G401 (cell line): ENCODE measurements around the gene CFAP58. TPM values are rescaled to one million over a fixed set of nuclear protein-coding genes. Genes with fewer than 3 reads are reported as not detected.
"Not testable (repeated sequence)": the region's sequence is repeated elsewhere in the genome, so short reads cannot be mapped to it uniquely, and the experiment has no call there.

Source experiments
- DNase-seq: peaks from one replicate; pipeline ENCODE4 v3.0.0-alpha.2; 2015; ENCODE audit warnings: low spot score
- in situ Hi-C: cut with HindIII; loops from 2 replicates; pipeline ENCODE4 v1.10.0; 2016; ENCODE audit warnings: low sequenced_read_pairs, mixed read lengths
- total RNA-seq: library from RNA; depleted of rRNA; stranded (reverse); fragments of >200 nt; shearing (Covaris generic); gene quantifications from 2 replicates; pipeline ENCODE4 v1.2.3, GENCODE V29; 2014

Gene CFAP58
- total RNA-seq, 1 experiment from 2014 or later: 0.37 TPM

GRCh38 chr10:104450954-104451353, 97.3 kb downstream of the CFAP58 start:
- in situ Hi-C loops: no loop called here
- no peak for DNase-seq

- in situ Hi-C loops: no loop called here
- DNase-seq: no peak
Observed at GRCh38 chr10:104452977-104453376, 99.3 kb downstream of the CFAP58 start.

- in situ Hi-C loops: no loop called here
- DNase-seq: no peak
Observed at GRCh38 chr10:104456802-104457542, 103.3 kb downstream of the CFAP58 start.

GRCh38 chr10:104457543-104457828, 103.9 kb downstream of the CFAP58 start:
- in situ Hi-C loops: no loop called here
- no peak for DNase-seq

GRCh38 chr10:104465575-104465974, 111.9 kb downstream of the CFAP58 start:
- in situ Hi-C loops, DNase-seq: not testable (repeated sequence)

GRCh38 chr10:104468818-104469217, 115.2 kb downstream of the CFAP58 start:
- DNase-seq: not testable (repeated sequence)

GRCh38 chr10:104472505-104472904, 118.9 kb downstream of the CFAP58 start:
- in situ Hi-C loops: no loop called here
- DNase-seq: no peak

More at GRCh38 chr10:104468818-104469217, 115.2 kb downstream of the CFAP58 start:
- in situ Hi-C loops: not testable (repeated sequence)

GRCh38 chr10:104472957-104473745, 119.5 kb downstream of the CFAP58 start:
- DNase-seq: no peak
- in situ Hi-C loops: no loop called here

GRCh38 chr10:104478380-104478779, 124.7 kb downstream of the CFAP58 start:
- no peak for DNase-seq
- in situ Hi-C loops: no loop called here

GRCh38 chr10:104479906-104480593, 126.4 kb downstream of the CFAP58 start:
- in situ Hi-C loops: no loop called here
- DNase-seq: no peak

- DNase-seq: no peak
- in situ Hi-C loops: no loop called here
Observed at GRCh38 chr10:104480797-104481196, 127.2 kb downstream of the CFAP58 start.

GRCh38 chr10:104483582-104483981, 129.9 kb downstream of the CFAP58 start:
- DNase-seq: no peak
- in situ Hi-C loops: no loop called here

GRCh38 chr10:104485632-104486031, 132.0 kb downstream of the CFAP58 start:
- in situ Hi-C loops: no loop called here
- no peak for DNase-seq

- in situ Hi-C loops: no loop called here
- no peak for DNase-seq
Observed at GRCh38 chr10:104486803-104487202, 133.2 kb downstream of the CFAP58 start.

- in situ Hi-C loops: no loop called here
- DNase-seq: no peak
Observed at GRCh38 chr10:104487794-104488438, 134.3 kb downstream of the CFAP58 start.

GRCh38 chr10:104488439-104488832, 134.8 kb downstream of the CFAP58 start:
- no peak for DNase-seq
- in situ Hi-C loops: no loop called here

- in situ Hi-C loops: no loop called here
Observed at GRCh38 chr10:104492329-104492940, 138.8 kb downstream of the CFAP58 start.

GRCh38 chr10:104498347-104499081, 144.9 kb downstream of the CFAP58 start:
- in situ Hi-C loops: no loop called here
- no peak for DNase-seq

More at GRCh38 chr10:104492329-104492940, 138.8 kb downstream of the CFAP58 start:
- DNase-seq: peak; percentile 3

GRCh38 chr10:104501449-104501848, 147.8 kb downstream of the CFAP58 start:
- in situ Hi-C loops: no loop called here

More at GRCh38 chr10:104501449-104501848, 147.8 kb downstream of the CFAP58 start:
- DNase-seq: no peak
